HG03378 (cell line): ENCODE results near the gene CNGA1.
A peak's percentile ranks its signal among the peaks of the same experiment; 100 is the strongest.
"Not testable (repeated sequence)": the region's sequence is repeated elsewhere in the genome, so short reads cannot be mapped to it uniquely, and the experiment has no call there.

Experiments
- ATAC-seq: cut with Tn5 transposase; IDR thresholded peaks from one replicate; pipeline ENCODE4 v1.9.1; 2021; ENCODE audit warnings: mild to moderate bottlenecking, moderate library complexity; ENCODE audit not compliant: unreplicated experiment

Gene CNGA1

GRCh38 chr4:48031802-48032525 lies 15.5 kb upstream of the CNGA1 start:
- no peak for ATAC-seq

- no peak for ATAC-seq
These were observed 14.0 kb upstream of the CNGA1 start for GRCh38 chr4:48030470-48030869.

- ATAC-seq: peak; percentile 73
These were observed 12.2 kb upstream of the CNGA1 start for GRCh38 chr4:48028696-48029095.

GRCh38 chr4:48027653-48028052 lies 11.2 kb upstream of the CNGA1 start:
- peak; percentile 79 for ATAC-seq

- no peak for ATAC-seq
These were observed 8.5 kb upstream of the CNGA1 start for GRCh38 chr4:48025005-48025404.

- no peak for ATAC-seq
These were observed 8.0 kb upstream of the CNGA1 start for GRCh38 chr4:48024522-48024921.

GRCh38 chr4:48022192-48022799 lies 5.8 kb upstream of the CNGA1 start:
- no peak for ATAC-seq

GRCh38 chr4:48021100-48021499 lies 4.6 kb upstream of the CNGA1 start:
- no peak for ATAC-seq

GRCh38 chr4:48018112-48018511 lies 1.6 kb upstream of the CNGA1 start:
- ATAC-seq: no peak

GRCh38 chr4:48017108-48017571 lies 659 bp upstream of the CNGA1 start:
- ATAC-seq: no peak

- ATAC-seq: no peak
These were observed 803 bp downstream of the CNGA1 start for GRCh38 chr4:48015678-48016077.

GRCh38 chr4:48015216-48015615 lies 1.3 kb downstream of the CNGA1 start:
- no peak for ATAC-seq

- ATAC-seq: no peak
These were observed 3.7 kb downstream of the CNGA1 start for GRCh38 chr4:48012824-48013223.

GRCh38 chr4:48011722-48012121 lies 4.8 kb downstream of the CNGA1 start:
- no peak for ATAC-seq

- ATAC-seq: not testable (repeated sequence)
These were observed 5.6 kb downstream of the CNGA1 start for GRCh38 chr4:48010906-48011305.

GRCh38 chr4:48008021-48008596 lies 8.4 kb downstream of the CNGA1 start:
- ATAC-seq: no peak

- ATAC-seq: no peak
These were observed 10.7 kb downstream of the CNGA1 start for GRCh38 chr4:48005781-48006180.

GRCh38 chr4:48003568-48003967 lies 12.9 kb downstream of the CNGA1 start:
- ATAC-seq: not testable (repeated sequence)

GRCh38 chr4:48002267-48002666 lies 14.2 kb downstream of the CNGA1 start:
- no peak for ATAC-seq

GRCh38 chr4:47996021-47996420 lies 20.5 kb downstream of the CNGA1 start:
- ATAC-seq: no peak

- ATAC-seq: not testable (repeated sequence)
These were observed 24.0 kb downstream of the CNGA1 start for GRCh38 chr4:47992475-47992874.

GRCh38 chr4:47990145-47990544 lies 26.3 kb downstream of the CNGA1 start:
- ATAC-seq: no peak
